ENCODE data around the gene ACSM6.

The ACSM6 gene

DNA sequence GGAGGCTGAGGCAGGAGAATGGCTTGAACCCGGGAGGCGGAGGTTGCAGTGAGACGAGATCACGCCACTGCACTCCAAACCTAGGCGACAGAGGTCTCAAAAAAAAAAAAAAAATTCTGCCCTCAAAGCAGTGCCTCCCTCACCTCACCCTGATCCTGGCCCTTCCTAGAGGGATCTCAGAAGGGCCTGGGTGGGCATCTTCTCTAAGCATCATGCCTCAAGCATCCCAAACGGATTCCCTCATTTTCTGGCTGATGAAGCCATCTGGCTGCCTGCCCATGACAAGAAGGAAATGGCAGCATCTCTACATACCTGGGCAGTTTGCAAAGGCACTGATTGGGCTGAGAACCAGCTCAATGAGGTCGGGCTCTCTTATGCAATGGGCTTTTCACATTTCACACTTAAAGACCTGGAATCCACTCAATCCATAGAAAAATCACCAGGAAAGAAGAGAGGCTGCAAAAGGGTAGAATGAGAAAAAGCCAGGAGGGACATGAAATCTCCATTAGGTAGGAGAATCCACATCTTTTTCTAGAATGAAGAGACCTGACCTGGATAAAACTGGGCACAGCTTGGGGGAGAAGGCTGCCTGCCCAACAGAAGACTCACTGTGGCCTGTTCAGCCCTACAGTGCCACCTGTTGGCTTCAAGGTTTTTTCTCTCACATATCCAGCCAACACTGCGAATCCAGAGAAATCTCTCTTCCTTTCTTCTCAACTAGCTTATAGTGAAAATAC is 48.7 kb downstream of the ACSM6 start:
- no peak for TF ChIP-seq FOXP2 (optimal IDR thresholded peaks at IDR 0.05; ENCODE audit: borderline replicate concordance, extremely low read depth, extremely low read length, insufficient read depth)
- no peak for TF ChIP-seq POLR2AphosphoS5 (IDR thresholded peaks at IDR 0.05; ENCODE audit: low read depth, low read length)
- no peak for TF ChIP-seq SIN3A (IDR thresholded peaks at IDR 0.05; ENCODE audit: borderline replicate concordance, insufficient read depth, low read length)

DNA sequence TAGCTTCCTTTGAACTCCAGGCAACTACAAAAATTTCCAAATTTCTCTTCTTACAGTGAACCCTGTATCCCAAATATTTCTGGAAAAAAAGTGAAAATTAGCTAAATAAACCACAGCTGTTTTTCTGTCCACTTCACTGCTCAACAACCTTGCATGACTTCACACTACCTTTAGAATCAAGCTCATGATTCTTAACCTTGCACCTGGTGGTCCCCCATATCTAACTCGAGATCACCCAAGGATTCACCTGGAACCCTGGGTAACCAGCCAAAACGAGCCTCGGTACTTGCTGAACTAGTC is 49.2 kb downstream of the ACSM6 start:
- no peak for TF ChIP-seq FOXP2 (optimal IDR thresholded peaks at IDR 0.05; ENCODE audit: borderline replicate concordance, extremely low read depth, extremely low read length, insufficient read depth)
- TF ChIP-seq SIN3A (IDR thresholded peaks at IDR 0.05; ENCODE audit: borderline replicate concordance, insufficient read depth, low read length), result no peak
- TF ChIP-seq POLR2AphosphoS5 (IDR thresholded peaks at IDR 0.05; ENCODE audit: low read depth, low read length), result no peak
- no peak for TF ChIP-seq TAF1 (IDR thresholded peaks at IDR 0.05; ENCODE audit: borderline replicate concordance, insufficient read depth, low read length)
- TF ChIP-seq, protein P1, sequence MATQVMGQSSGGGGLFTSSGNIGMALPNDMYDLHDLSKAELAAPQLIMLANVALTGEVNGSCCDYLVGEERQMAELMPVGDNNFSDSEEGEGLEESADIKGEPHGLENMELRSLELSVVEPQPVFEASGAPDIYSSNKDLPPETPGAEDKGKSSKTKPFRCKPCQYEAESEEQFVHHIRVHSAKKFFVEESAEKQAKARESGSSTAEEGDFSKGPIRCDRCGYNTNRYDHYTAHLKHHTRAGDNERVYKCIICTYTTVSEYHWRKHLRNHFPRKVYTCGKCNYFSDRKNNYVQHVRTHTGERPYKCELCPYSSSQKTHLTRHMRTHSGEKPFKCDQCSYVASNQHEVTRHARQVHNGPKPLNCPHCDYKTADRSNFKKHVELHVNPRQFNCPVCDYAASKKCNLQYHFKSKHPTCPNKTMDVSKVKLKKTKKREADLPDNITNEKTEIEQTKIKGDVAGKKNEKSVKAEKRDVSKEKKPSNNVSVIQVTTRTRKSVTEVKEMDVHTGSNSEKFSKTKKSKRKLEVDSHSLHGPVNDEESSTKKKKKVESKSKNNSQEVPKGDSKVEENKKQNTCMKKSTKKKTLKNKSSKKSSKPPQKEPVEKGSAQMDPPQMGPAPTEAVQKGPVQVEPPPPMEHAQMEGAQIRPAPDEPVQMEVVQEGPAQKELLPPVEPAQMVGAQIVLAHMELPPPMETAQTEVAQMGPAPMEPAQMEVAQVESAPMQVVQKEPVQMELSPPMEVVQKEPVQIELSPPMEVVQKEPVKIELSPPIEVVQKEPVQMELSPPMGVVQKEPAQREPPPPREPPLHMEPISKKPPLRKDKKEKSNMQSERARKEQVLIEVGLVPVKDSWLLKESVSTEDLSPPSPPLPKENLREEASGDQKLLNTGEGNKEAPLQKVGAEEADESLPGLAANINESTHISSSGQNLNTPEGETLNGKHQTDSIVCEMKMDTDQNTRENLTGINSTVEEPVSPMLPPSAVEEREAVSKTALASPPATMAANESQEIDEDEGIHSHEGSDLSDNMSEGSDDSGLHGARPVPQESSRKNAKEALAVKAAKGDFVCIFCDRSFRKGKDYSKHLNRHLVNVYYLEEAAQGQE (IDR thresholded peaks at IDR 0.05; ENCODE audit: insufficient read depth in 1 of 2, low read depth in 2 of 2, low read length in 2 of 2), result no peak

DNA sequence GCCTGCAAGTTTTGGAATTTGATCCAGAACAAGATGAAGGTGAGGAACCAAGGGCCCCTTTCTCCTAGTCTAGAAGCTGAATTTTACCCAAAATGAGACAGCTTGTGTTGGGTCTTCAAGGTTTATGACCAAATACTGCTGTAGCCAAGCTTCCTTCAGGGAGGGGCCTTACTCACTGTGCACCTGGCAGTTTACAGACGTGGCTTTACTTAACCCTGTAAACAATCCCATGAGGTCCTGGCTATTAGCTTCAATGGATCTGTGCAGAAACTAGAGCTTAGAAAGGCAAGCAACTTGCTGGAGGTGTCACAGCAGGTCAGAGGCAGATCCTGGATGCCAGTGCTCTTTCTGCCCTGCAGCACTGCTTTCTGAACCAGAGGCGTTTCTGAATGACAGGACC is 50.1 kb downstream of the ACSM6 start:
- TF ChIP-seq FOXP2 (optimal IDR thresholded peaks at IDR 0.05; ENCODE audit: borderline replicate concordance, extremely low read depth, extremely low read length, insufficient read depth) (no peak), POLR2AphosphoS5 (IDR thresholded peaks at IDR 0.05; ENCODE audit: low read depth, low read length) (no peak), TAF1 (IDR thresholded peaks at IDR 0.05; ENCODE audit: borderline replicate concordance, insufficient read depth, low read length) (no peak), SIN3A (IDR thresholded peaks at IDR 0.05; ENCODE audit: borderline replicate concordance, insufficient read depth, low read length) (no peak)
- TF ChIP-seq, protein P1 (IDR thresholded peaks at IDR 0.05; ENCODE audit: insufficient read depth in 1 of 2, low read depth in 2 of 2, low read length in 2 of 2), result no peak

DNA sequence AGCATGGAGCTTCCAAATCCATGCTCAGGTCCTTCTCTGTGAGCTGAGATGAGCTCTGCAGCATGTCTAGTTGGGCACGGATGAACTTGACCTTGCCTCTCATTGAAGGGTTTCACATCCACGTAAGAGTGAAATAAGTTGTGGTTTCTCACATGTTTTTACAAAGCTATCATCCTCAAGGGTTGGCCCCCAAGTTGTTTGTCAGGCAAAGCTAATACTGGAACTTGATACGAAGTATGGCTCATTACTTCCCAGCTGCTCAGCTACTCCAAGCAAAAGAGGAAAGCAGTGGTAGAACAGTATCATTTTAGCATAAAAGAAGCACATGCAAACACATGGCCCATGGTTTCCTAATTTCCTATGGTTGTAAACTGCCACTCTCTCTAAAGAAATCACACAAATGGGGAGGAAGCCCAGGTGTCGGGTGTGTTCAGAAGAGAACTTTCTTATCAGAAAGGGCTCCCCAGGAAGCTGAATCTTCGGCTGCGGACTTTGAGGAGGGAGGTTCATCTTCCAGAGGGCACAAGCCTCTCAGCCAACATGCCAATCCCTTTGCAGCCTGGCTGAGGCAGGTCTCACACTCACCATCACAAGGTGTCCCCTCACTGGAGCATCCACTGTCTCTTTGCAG is 51.5 kb downstream of the ACSM6 start:
- TF ChIP-seq POLR2AphosphoS5 (IDR thresholded peaks at IDR 0.05; ENCODE audit: low read depth, low read length) (no peak), SIN3A (IDR thresholded peaks at IDR 0.05; ENCODE audit: borderline replicate concordance, insufficient read depth, low read length) (no peak), FOXP2 (optimal IDR thresholded peaks at IDR 0.05; ENCODE audit: borderline replicate concordance, extremely low read depth, extremely low read length, insufficient read depth) (no peak), TAF1 (IDR thresholded peaks at IDR 0.05; ENCODE audit: borderline replicate concordance, insufficient read depth, low read length) (no peak)
- TF ChIP-seq, protein P1 (IDR thresholded peaks at IDR 0.05; ENCODE audit: insufficient read depth in 1 of 2, low read depth in 2 of 2, low read length in 2 of 2), result no peak

DNA sequence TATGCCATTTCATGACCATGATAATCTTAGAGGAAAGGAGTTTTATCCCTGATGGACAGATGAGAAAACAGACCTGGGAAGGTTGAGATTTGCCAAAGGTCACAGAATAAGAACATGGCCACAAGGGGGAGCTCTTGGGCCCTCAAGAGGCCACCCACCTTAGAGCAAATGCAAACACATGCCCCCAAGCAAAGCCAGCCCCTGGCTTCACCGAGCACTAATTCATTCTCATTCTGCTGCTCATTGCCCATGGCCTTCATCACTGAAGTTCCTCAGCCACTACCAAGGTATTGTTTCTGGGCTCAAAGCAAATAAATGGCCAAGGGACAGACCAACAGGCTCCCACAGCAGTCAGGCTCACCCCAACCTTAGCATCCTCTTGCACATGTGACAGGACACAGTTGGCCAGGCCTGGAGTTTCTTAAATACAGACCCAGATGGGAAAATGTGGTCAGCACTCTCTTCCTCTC is 52.6 kb downstream of the ACSM6 start:
- TF ChIP-seq FOXP2 (optimal IDR thresholded peaks at IDR 0.05; ENCODE audit: borderline replicate concordance, extremely low read depth, extremely low read length, insufficient read depth), result no peak
- TF ChIP-seq POLR2AphosphoS5 (IDR thresholded peaks at IDR 0.05; ENCODE audit: low read depth, low read length), result no peak
- no peak for TF ChIP-seq TAF1 (IDR thresholded peaks at IDR 0.05; ENCODE audit: borderline replicate concordance, insufficient read depth, low read length)
- TF ChIP-seq, protein P1 (IDR thresholded peaks at IDR 0.05; ENCODE audit: insufficient read depth in 1 of 2, low read depth in 2 of 2, low read length in 2 of 2), result no peak
- no peak for TF ChIP-seq SIN3A (IDR thresholded peaks at IDR 0.05; ENCODE audit: borderline replicate concordance, insufficient read depth, low read length)
